Osteoblast (primary cell): Measurements from ENCODE around the gene YBX3. TPM values are rescaled to one million over a fixed set of nuclear protein-coding genes. Genes with fewer than 3 reads are reported as not detected.

ENCODE experiments used
- DNase-seq: peaks from one replicate; pipeline ENCODE4 v3.0.0; 2011; ENCODE audit warnings: low spot score, mixed read lengths; ENCODE audit not compliant: insufficient read length; ENCODE audit errors: missing footprints
- H2AFZ ChIP-seq: 2 replicates; pipeline ENCODE4 v1.6.0; 2011; ENCODE audit warnings: mild to moderate bottlenecking, low read length
- H3K27ac ChIP-seq: 2 replicates; pipeline ENCODE4 v1.5.1; 2011; ENCODE audit warnings: mild to moderate bottlenecking, low read depth, low read length, moderate library complexity
- H3K27me3 ChIP-seq: 2 replicates; pipeline ENCODE4 v1.6.0; 2012; ENCODE audit warnings: mild to moderate bottlenecking, control low read depth, inconsistent platforms, low read length, moderate library complexity; ENCODE audit not compliant: insufficient read depth
- H3K36me3 ChIP-seq: 2 replicates; pipeline ENCODE4 v1.5.1; 2011; ENCODE audit warnings: mild to moderate bottlenecking, low read length, control low read depth, moderate library complexity; ENCODE audit not compliant: insufficient read depth
- H3K4me1 ChIP-seq: 2 replicates; pipeline ENCODE4 v1.5.1; 2011; ENCODE audit warnings: mild to moderate bottlenecking, low read length, control low read depth, moderate library complexity; ENCODE audit not compliant: insufficient read depth
- H3K4me2 ChIP-seq: 2 replicates; pipeline ENCODE4 v1.6.0; 2011; ENCODE audit warnings: mild to moderate bottlenecking, low read length; ENCODE audit not compliant: insufficient read depth
- H3K4me3 ChIP-seq: fragments of 200-600 bp; sonication (generic); 3 replicates; pipeline ENCODE4 v1.5.1; 2012; ENCODE audit warnings: mild to moderate bottlenecking, low read length, inconsistent platforms; ENCODE audit not compliant: insufficient read depth
- H3K79me2 ChIP-seq: 2 replicates; pipeline ENCODE4 v1.6.0; 2012; ENCODE audit warnings: mild to moderate bottlenecking, low read length, control low read depth, inconsistent platforms; ENCODE audit not compliant: insufficient read depth
- H3K9me3 ChIP-seq: 2 replicates; pipeline ENCODE4 v1.5.1; 2011; ENCODE audit warnings: low read depth, low read length, control low read depth
- H4K20me1 ChIP-seq: 2 replicates; pipeline ENCODE4 v1.6.0; 2012; ENCODE audit warnings: mild to moderate bottlenecking, low read length, control low read depth; ENCODE audit not compliant: insufficient read depth
- CTCF ChIP-seq: IDR thresholded peaks from 2 replicates; pipeline ENCODE4 v1.5.1; 2011; ENCODE audit warnings: mild to moderate bottlenecking, low read depth, low read length, moderate library complexity; ENCODE audit errors: extremely low read depth
- total RNA-seq: library from RNA; depleted of rRNA; stranded (reverse); fragments of >200 nt; gene quantifications from 2 replicates; pipeline ENCODE4 v1.2.3, GENCODE V29; 2012

YBX3 gene
- total RNA-seq, 1 donor: 147 TPM

- no peak overlapping the region for H3K27ac ChIP-seq
- H3K4me2 ChIP-seq: no peak overlapping the region
- no peak for DNase-seq
- H2AFZ ChIP-seq: no peak overlapping the region
- no peaks in the 10 kb centered on the region for H3K27me3 ChIP-seq
- TF ChIP-seq CTCF: no peak
- H3K4me3 ChIP-seq: no peak overlapping the region
- H3K36me3 ChIP-seq: peaks cover 43% of the 10 kb centered on the region
- no peaks in the 10 kb centered on the region for H3K9me3 ChIP-seq
- peaks cover 41% of the 10 kb centered on the region for H3K4me1 ChIP-seq
- no peaks in the 10 kb centered on the region for H4K20me1 ChIP-seq
- H3K79me2 ChIP-seq: peaks cover 65% of the 10 kb centered on the region
Measured at GRCh38 chr12:10715491-10715890, 7.6 kb downstream of the YBX3 start.

- Histone ChIP-seq H4K20me1 (no peaks in the 10 kb centered on the region), H3K4me3 (no peak overlapping the region), H2AFZ (no peak overlapping the region), H3K9me3 (no peaks in the 10 kb centered on the region), H3K36me3 (peaks cover 56% of the 10 kb centered on the region), H3K4me1 (no peaks in the 10 kb centered on the region), H3K4me2 (no peak overlapping the region), H3K27ac (no peak overlapping the region), H3K27me3 (no peaks in the 10 kb centered on the region), H3K79me2 (peaks cover 69% of the 10 kb centered on the region)
- TF ChIP-seq CTCF: no peak
- DNase-seq: no peak
Measured at GRCh38 chr12:10709808-10710207, 13.3 kb downstream of the YBX3 start.

GRCh38 chr12:10708862-10709261 lies 14.3 kb downstream of the YBX3 start:
- Histone ChIP-seq H3K27me3 (no peaks in the 10 kb centered on the region), H3K4me1 (no peaks in the 10 kb centered on the region), H3K79me2 (peaks cover 71% of the 10 kb centered on the region), H3K27ac (no peak overlapping the region), H2AFZ (no peak overlapping the region), H3K36me3 (peaks cover 51% of the 10 kb centered on the region), H4K20me1 (no peaks in the 10 kb centered on the region), H3K9me3 (no peaks in the 10 kb centered on the region), H3K4me3 (no peak overlapping the region), H3K4me2 (no peak overlapping the region)
- TF ChIP-seq CTCF: no peak
- no peak for DNase-seq

GRCh38 chr12:10705655-10706054 lies 17.5 kb downstream of the YBX3 start:
- Histone ChIP-seq H3K27ac (no peak overlapping the region), H3K79me2 (peaks cover 53% of the 10 kb centered on the region), H3K27me3 (no peaks in the 10 kb centered on the region), H3K4me3 (no peak overlapping the region), H3K36me3 (peaks cover 61% of the 10 kb centered on the region), H2AFZ (no peak overlapping the region), H3K4me1 (no peaks in the 10 kb centered on the region), H4K20me1 (no peaks in the 10 kb centered on the region), H3K4me2 (no peak overlapping the region), H3K9me3 (no peaks in the 10 kb centered on the region)
- TF ChIP-seq CTCF: no peak
- DNase-seq: no peak
